HepG2 (cell line): ENCODE data around the gene MCAT. TPM values are rescaled to one million over a fixed set of nuclear protein-coding genes. Genes with fewer than 3 reads are reported as not detected.

Experiments
- ATAC-seq: fragments of 200-7000 bp; cut with Tn5 transposase; 3 replicates; pipeline ENCODE4 v1.9.1; 2020; ENCODE audit warnings: mild to moderate bottlenecking, moderate library complexity
- BruUV-seq: library from RNA; stranded (reverse); fragments of 400-500 nt; replicated peaks from 2 replicates; lab custom pipeline; 2021; lab: Mats Ljungman, UMichigan
- CTCF ChIA-PET: fragments of 300-600 bp; formaldehyde crosslinking; extraction: SDS; loops from one replicate; lab custom pipeline; 2021; ENCODE audit warnings: low total read pairs, inconsistent platforms, low intra/inter-chr PET ratio; lab: Yijun Ruan, JAX
- POLR2A ChIA-PET: fragments of 350-600 bp; sonication (Branson Sonifier 250); formaldehyde crosslinking; loops from one replicate; lab custom pipeline; 2020; ENCODE audit warnings: antibody characterized with exemption, inconsistent platforms; lab: Yijun Ruan, JAX
- DNase-seq: peaks from one replicate; pipeline ENCODE4 v3.0.0-alpha.2; 2015; ENCODE audit warnings: low spot score
- FAIRE-seq: peaks from 3 replicates; lab custom pipeline; 2011; peaks lifted over from hg19 to GRCh38; lab: Jason Lieb, UNC
- H2AFZ ChIP-seq: one replicate; pipeline ENCODE4 v1.6.1; 2011; ENCODE audit warnings: low read length, inconsistent platforms
- H3K27ac ChIP-seq: fragments of 300-600 bp; 3 replicates; pipeline ENCODE4 v1.8.0; 2011; ENCODE audit warnings: mixed run types, mild to moderate bottlenecking, mixed read lengths, low read length, inconsistent platforms; ENCODE audit not compliant: insufficient read depth; ENCODE audit errors: extremely low read length
- H3K27me3 ChIP-seq, 2 experiments: fragments of 200-600 bp in 1 of 2; 2 replicates in 1 of 2; 3 replicates in 1 of 2; pipeline versions ENCODE4 v1.6.0 to v1.8.0; 2011; ENCODE audit warnings: low read length in 2 of 2, mild to moderate bottlenecking in 2 of 2, moderate library complexity in 2 of 2, inconsistent platforms in 1 of 2; ENCODE audit not compliant: insufficient read depth in 2 of 2, control insufficient read depth in 1 of 2
- H3K36me3 ChIP-seq, 2 experiments: fragments of 200-600 bp in 1 of 2; replicated peaks in 1 of 2; 2 replicates in 1 of 2; 3 replicates in 1 of 2; pipeline versions ENCODE4 v1.5.1 to v1.8.0; 2011; ENCODE audit warnings: low read length in 2 of 2, inconsistent platforms in 1 of 2; ENCODE audit not compliant: insufficient read depth in 2 of 2, control insufficient read depth in 1 of 2
- H3K4me1 ChIP-seq: 2 replicates; pipeline ENCODE4 v1.5.1; 2012; ENCODE audit warnings: low read length, inconsistent platforms; ENCODE audit not compliant: insufficient read depth
- H3K4me2 ChIP-seq: 2 replicates; pipeline ENCODE4 v1.6.0; 2011; ENCODE audit warnings: low read depth, low read length, inconsistent platforms
- H3K4me3 ChIP-seq, 3 experiments: fragments of 200-600 bp in 1 of 3; sonication (generic), shearing (Covaris generic) in 1 of 3; replicated peaks in 1 of 3; 2 replicates each; pipeline ENCODE4 v1.5.1; 2011 to 2016; ENCODE audit warnings: low read length in 3 of 3, inconsistent platforms in 2 of 3, low read depth in 2 of 3, mild to moderate bottlenecking in 2 of 3, control low read depth in 1 of 3, mixed read lengths in 1 of 3; ENCODE audit not compliant: insufficient read depth in 1 of 3
- H3K79me2 ChIP-seq: one replicate; pipeline ENCODE4 v1.6.1; 2011; ENCODE audit warnings: low read length, inconsistent platforms; ENCODE audit not compliant: insufficient read depth
- H3K9ac ChIP-seq: 2 replicates; pipeline ENCODE4 v1.6.0; 2011; ENCODE audit warnings: mild to moderate bottlenecking, low read depth, low read length, inconsistent platforms; ENCODE audit not compliant: insufficient read depth
- H3K9me3 ChIP-seq: 2 replicates; pipeline ENCODE4 v1.5.1; 2012; ENCODE audit warnings: mild to moderate bottlenecking, low read length
- H4K20me1 ChIP-seq: 2 replicates; pipeline ENCODE4 v1.6.0; 2011; ENCODE audit warnings: inconsistent platforms, mild to moderate bottlenecking, low read length, moderate library complexity; ENCODE audit not compliant: insufficient read depth
- E2F2 ChIP-seq: sonication (generic); formaldehyde crosslinking; IDR thresholded peaks from 2 replicates; pipeline ENCODE4 v1.4.0; 2020; ENCODE audit warnings: missing genetic modification reagents, borderline replicate concordance
- STAG1 ChIP-seq: sonication (generic); formaldehyde crosslinking; IDR thresholded peaks from 2 replicates; pipeline ENCODE4 v1.4.0; 2020; ENCODE audit warnings: missing genetic modification reagents
- WGBS: methylation state at CpG from one replicate; pipeline ENCODE4 v1.1.6; 2017; ENCODE audit warnings: low lambda C conversion rate; 5-methylcytosine and 5-hydroxymethylcytosine counted together
- in situ Hi-C: cut with HindIII; loops from 2 replicates; pipeline ENCODE4 v1.10.0; 2017; ENCODE audit warnings: low pct_unique_long_range_greater_than_20kb; ENCODE audit not compliant: extremely low pct_ligation_motif_present
- intact Hi-C: fragments of 100-400 bp; cut with micrococcal nuclease; formaldehyde crosslinking; loops from one replicate; pipeline ENCODE4 v1.10.0; 2022; ENCODE audit not compliant: unreplicated experiment
- polyA plus RNA-seq, 8 experiments: library from polyadenylated mRNA; depleted of rRNA in 3 of 8; stranded (reverse) in 7 of 8; unstranded in 1 of 8; fragments of >200 nt; fragmentation: Illumina TruSeq in 4 of 8; extraction: Trizol in 4 of 8; gene quantifications; 2 replicates each; pipeline versions ENCODE4 v1.2.1 to v1.2.3, GENCODE V29; 2011 to 2016; ENCODE audit warnings: low read depth in 4 of 8, missing spikeins in 1 of 8, mixed read lengths in 1 of 8; ENCODE audit not compliant: insufficient read depth in 1 of 8
- total RNA-seq, 5 experiments: library from RNA; depleted of rRNA; stranded (reverse); fragments of >200 nt; fragmentation: Illumina TruSeq; extraction: Trizol; gene quantifications; 2 replicates each; pipeline ENCODE4 v1.2.3, GENCODE V29; 2016; ENCODE audit warnings: low read depth in 1 of 5
- TF ChIP-seq, protein P1 (sequence below): sonication (generic); formaldehyde crosslinking; IDR thresholded peaks from 2 replicates; pipeline ENCODE4 v1.5.0; 2020; ENCODE audit warnings: mild to moderate bottlenecking, missing genetic modification reagents, moderate library complexity

The MCAT gene
- total and polyA plus RNA-seq, 2 of the 13 experiments (the other 11 are each of a cell fraction or from before 2014, with no cell fraction given) = 9.3 to 16.7 TPM

DNA sequence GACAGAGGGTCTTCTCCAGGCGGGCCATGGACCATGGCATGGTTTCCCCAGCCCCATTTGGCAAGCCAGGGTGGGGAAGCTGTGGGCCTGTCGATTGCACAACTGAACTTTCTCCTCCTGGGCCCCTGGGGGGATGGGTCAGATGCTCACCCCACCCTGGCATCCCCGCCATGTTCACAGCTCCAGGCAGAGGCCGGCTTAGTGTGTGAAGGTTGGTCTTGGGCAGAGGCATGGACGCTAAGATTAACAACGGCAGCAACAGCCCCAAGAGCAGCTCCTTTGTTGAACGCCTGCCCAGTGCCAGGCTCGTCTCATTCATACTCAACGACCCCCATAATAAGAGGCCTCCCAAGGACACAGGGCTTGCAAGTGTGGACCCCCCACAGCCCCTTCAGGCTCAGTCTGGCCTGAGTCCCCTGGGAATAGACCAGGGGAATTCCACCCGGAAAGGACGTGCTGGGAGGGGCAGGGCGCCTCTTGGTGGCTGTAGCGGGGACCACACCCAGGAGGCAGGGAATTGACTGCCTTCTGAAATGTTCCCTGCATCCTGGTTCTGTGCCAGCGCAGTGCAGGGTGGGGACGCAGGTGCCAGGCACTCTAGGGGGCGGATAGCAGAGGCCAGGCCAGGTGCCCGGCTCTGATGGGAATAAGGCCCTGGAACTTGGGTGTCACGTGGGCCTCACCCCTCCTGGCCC lies 16.4 kb upstream of the MCAT start:
- FAIRE-seq (no peak), DNase-seq (no peak), ATAC-seq (peak; percentile 32)
- H3K79me2 ChIP-seq = no peaks in the 10 kb centered on the region
- no peak overlapping the region for H3K9ac ChIP-seq
- ChIA-PET CTCF (no interaction called here), POLR2A (no interaction called here)
- no peak overlapping the region for H3K4me2 ChIP-seq
- no peaks in the 10 kb centered on the region for H4K20me1 ChIP-seq
- no peaks in the 10 kb centered on the region for H3K36me3 ChIP-seq
- H3K4me1 ChIP-seq = peaks cover 26% of the 10 kb centered on the region
- no peak overlapping the region for H3K27ac ChIP-seq
- TF ChIP-seq, protein P1, sequence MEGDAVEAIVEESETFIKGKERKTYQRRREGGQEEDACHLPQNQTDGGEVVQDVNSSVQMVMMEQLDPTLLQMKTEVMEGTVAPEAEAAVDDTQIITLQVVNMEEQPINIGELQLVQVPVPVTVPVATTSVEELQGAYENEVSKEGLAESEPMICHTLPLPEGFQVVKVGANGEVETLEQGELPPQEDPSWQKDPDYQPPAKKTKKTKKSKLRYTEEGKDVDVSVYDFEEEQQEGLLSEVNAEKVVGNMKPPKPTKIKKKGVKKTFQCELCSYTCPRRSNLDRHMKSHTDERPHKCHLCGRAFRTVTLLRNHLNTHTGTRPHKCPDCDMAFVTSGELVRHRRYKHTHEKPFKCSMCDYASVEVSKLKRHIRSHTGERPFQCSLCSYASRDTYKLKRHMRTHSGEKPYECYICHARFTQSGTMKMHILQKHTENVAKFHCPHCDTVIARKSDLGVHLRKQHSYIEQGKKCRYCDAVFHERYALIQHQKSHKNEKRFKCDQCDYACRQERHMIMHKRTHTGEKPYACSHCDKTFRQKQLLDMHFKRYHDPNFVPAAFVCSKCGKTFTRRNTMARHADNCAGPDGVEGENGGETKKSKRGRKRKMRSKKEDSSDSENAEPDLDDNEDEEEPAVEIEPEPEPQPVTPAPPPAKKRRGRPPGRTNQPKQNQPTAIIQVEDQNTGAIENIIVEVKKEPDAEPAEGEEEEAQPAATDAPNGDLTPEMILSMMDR (CRISPR knock-in tag) = peak; percentile 59
- TF ChIP-seq STAG1 (peak; percentile 46), E2F2 (CRISPR knock-in tag) (no peak)
- TF ChIP-seq, all 625 proteins: peak for 2
- Histone ChIP-seq H3K27me3 (peaks cover 8 to 22% of the 10 kb centered on the region in 2 experiments; a peak in 4 of 5 replicates), H2AFZ (no peak overlapping the region), H3K9me3 (no peaks in the 10 kb centered on the region), H3K4me3 (no peak overlapping the region)
- BruUV-seq = no TSS peak
- intact Hi-C loops (no loop called here), in situ Hi-C loops (no loop called here)
- 21% methylated on average over 3 of the region's 18 CpGs for WGBS
